ENCODE data around the gene PHLPP1.
A peak's percentile ranks its signal among the peaks of the same experiment; 100 is the strongest.

PHLPP1 gene

DNA sequence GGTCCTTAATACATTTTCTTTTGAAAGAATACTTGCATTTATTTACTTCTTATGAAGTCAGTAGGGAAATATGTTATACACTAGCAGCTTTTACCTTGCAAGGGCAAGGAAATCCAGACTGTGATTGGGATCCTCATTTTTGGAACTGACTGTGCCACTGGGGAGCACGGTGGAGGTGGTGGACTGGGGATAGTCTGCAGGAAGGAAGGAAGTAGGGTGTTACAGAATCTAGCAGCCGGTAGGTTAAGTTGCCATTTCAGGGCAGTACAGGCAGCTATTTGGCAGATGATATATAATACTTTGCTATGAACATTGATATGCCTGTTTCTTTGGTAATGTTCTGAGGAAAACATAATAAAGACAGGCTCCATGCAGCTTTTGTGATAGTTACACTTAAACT, 238.3 kb downstream of the PHLPP1 start:
- no peak for DNase-seq

DNA sequence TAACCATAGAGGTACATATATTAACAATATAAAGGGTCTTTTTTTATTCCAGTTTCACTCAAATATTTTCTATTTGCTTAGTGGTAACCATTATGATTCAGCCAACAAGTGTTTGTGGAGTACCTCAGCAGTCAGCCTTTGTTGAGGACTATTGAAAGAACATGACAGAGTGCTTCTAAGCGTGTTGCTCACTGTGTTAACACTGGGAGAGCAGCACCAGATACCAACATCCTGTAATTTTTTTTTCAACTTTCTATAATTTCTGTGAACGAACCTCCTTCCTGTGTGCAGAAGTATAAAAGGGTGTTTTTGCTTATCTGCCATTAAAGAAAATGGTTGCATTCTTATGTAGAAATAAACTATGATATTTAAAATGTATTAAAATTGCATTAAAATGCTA, 239.0 kb downstream of the PHLPP1 start:
- DNase-seq = no peak

- peak; percentile 54 for DNase-seq
Observed at GRCh38 chr18:62957885-62958472, 242.6 kb downstream of the PHLPP1 start.

DNA sequence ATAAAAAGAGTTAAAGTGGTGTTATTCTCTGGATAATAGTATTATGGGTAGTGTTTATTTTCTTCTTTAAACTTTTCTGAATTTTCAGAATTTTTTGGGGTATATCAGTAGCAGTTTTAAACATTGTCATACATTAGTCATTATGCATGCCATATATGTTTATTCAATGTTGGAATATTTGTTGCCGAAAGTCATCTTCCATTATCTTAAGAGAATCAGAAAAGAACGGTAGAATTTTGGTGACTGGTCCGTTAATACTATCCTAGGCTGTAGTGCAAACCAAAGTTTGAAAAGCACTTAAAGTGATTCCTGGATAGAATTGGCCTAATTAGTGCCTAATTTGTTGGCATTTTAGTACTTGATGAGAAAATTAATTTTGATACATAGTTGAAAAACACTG, 244.1 kb downstream of the PHLPP1 start:
- DNase-seq = no peak

GRCh38 chr18:62963507-62963906, 248.2 kb downstream of the PHLPP1 start:
- no peak for DNase-seq

- no peak for DNase-seq
Observed at GRCh38 chr18:62964432-62964831, 249.1 kb downstream of the PHLPP1 start.

- DNase-seq = no peak
Observed at GRCh38 chr18:62967089-62967488, 251.7 kb downstream of the PHLPP1 start.

DNA sequence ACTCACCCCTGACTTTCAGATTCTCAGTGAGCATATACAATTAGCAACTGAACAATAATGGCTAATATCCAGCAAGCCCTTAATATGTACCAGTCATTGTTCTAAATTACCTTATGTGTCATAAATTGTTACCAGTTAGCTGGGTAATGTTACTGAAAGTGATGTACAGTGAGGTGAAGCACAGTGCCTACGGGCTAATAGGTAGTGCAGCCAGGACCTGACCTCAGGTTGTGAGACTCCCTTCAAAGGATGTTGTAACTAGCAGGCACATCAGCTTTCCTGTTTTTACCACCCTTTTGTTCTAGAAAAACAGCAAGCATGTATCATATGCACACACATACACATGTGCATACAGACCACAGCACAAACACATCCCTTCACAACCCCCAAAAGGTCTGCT, 258.3 kb downstream of the PHLPP1 start:
- no peak for DNase-seq

- no peak for DNase-seq
Observed at GRCh38 chr18:62974388-62974787, 259.0 kb downstream of the PHLPP1 start.

DNA sequence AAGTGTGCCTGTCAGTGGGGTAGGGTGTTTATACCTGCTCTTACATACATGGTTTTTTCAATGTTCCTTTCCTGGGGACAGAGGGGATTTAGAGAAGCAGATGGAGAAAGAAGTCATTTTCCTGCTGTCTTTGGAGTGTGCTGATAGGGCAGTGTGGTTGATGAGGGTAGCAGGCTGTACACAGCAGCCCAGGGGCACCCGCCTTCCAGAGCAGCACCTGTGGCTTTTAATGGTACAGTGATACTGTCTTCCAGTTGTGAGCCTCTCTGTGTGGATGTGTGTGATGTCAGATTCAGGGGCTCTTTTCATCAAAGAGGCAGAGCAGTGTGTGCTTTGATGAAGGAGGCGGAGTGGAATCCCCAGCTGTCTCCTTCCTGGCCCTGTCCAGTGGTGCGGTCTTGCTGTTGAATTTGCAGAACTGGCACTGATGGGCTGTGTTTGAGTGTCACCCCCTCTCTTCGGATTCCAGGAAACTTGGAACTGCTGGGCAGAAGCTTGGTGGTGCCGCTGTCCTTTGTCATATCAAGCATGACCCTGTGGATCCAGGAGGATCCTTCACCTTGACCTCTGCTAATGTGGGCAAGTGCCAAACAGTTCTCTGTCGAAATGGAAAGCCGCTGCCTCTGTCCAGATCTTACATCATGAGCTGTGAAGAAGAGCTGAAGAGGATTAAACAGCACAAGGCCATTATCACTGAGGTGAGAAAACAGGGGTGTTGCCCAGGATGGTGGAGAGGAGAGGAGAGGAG, 259.8 kb downstream of the PHLPP1 start:
- no peak for DNase-seq

- no peak for DNase-seq
Observed at GRCh38 chr18:62975785-62976184, 260.4 kb downstream of the PHLPP1 start.

DNA sequence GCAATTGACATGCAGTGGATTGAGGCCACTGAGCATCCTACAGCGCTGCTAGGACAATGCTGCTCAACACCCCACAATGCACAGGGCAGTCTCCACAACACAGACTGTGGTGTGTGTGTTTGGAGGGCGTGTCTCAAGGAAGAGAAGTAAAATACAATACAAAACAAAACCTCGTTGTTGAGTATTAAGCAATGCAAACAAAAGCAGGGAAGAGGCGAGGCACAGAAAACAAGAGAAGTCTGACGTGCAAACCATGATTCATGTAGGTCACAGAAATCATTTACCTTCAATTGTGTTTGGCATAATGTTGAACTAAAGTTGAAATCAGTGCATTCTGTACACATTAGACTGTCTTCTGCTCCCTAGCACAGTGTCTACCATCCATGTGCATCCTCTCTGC, 260.9 kb downstream of the PHLPP1 start:
- DNase-seq = no peak

DNA sequence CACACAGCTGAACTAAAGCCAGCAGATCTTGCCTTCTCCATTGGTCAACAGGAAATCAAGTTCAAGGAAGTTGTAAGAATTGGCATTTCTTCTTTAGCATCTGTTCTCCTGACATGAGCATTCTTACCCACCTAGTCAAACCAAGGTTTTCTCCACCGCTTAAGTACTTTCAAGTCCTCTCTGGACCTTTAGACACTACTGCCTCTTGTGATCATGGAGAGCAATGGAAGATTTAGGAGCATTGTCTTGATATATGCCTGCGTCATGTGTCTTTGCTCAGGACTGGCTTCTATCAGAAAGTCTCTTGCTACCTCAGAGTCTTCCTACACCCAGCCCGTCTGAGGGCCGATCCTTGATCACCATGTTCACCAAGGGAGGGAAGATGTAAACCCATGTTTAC, 262.2 kb downstream of the PHLPP1 start:
- no peak for DNase-seq

DNA sequence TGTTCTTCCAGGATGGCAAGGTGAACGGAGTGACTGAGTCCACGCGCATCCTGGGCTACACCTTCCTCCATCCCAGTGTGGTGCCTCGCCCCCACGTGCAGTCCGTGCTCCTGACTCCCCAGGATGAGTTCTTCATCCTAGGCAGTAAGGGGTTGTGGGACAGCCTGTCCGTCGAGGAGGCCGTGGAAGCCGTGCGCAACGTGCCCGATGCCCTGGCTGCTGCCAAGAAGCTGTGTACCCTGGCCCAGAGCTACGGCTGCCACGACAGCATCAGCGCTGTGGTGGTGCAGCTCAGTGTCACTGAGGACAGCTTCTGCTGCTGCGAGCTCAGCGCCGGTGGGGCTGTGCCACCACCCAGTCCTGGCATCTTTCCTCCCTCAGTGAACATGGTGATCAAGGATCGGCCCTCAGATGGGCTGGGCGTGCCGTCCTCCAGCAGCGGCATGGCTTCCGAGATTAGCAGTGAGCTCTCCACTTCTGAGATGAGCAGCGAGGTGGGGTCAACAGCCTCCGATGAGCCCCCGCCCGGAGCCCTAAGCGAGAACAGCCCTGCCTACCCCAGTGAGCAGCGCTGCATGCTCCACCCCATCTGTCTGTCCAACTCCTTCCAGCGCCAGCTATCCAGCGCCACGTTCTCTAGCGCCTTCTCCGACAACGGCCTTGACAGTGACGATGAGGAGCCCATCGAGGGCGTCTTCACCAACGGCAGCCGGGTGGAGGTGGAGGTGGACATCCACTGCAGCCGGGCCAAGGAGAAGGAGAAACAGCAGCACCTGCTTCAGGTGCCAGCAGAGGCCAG, 263.1 kb downstream of the PHLPP1 start:
- no peak for DNase-seq

GRCh38 chr18:62979176-62979575, 263.8 kb downstream of the PHLPP1 start:
- DNase-seq = no peak

- DNase-seq = no peak
Observed at GRCh38 chr18:62979900-62980299, 264.6 kb downstream of the PHLPP1 start.

DNA sequence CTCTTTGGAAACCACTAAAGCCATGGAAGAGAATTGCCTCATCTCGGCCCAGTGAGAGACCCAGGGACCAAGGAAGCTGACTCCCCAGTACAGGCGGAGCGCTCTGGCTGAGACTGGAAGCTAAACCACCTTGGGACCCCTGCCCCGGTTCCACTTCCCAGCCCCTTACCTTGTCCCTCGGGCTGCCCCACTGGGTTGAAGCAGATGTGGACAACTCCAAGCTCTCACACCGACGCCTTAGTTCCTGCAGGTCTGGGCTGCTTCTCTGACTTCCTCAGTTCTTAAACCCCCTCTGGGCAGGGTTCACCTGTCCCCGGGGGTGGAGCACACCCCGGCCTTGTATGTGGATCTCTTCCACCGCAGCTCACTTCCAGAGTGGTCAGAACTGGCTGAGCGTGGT, 266.2 kb downstream of the PHLPP1 start:
- no peak for DNase-seq

GRCh38 chr18:62982600-62983251, 267.4 kb downstream of the PHLPP1 start:
- peak; percentile 70 for DNase-seq

- DNase-seq = no peak
Observed at GRCh38 chr18:62984656-62985315, 269.4 kb downstream of the PHLPP1 start.

- no peak for DNase-seq
Observed at GRCh38 chr18:62986490-62986889, 271.1 kb downstream of the PHLPP1 start.

GRCh38 chr18:62987055-62987830, 271.9 kb downstream of the PHLPP1 start:
- no peak for DNase-seq

- DNase-seq = no peak
Observed at GRCh38 chr18:62987859-62988258, 272.5 kb downstream of the PHLPP1 start.
